Activated T-cell treated with anti-CD3 and anti-CD28 coated beads, Interleukin-2, amount 50 U/mL, for 4 hours (primary cell): Measurements from ENCODE around the gene RFPL4A. TPM values are rescaled to one million over a fixed set of nuclear protein-coding genes. Genes with fewer than 3 reads are reported as not detected.
A peak's percentile ranks its signal among the peaks of the same experiment; 100 is the strongest.
"Not testable (repeated sequence)": the region's sequence is repeated elsewhere in the genome, so short reads cannot be mapped to it uniquely, and the experiment has no call there.

Source experiments
- ATAC-seq, 2 donors: fragments of 200-7000 bp; cut with Tn5 transposase; one replicate each; pipeline ENCODE4 v1.10.0; 2021
- DNase-seq: peaks from one replicate; pipeline ENCODE4 v3.0.0-alpha.2; 2020
- H3K27me3 Mint-ChIP-seq: one replicate; pipeline ENCODE4 v1.8.0; 2021; ENCODE audit warnings: low read depth, mixed read lengths
- H3K36me3 Mint-ChIP-seq: one replicate; pipeline ENCODE4 v1.8.0; 2022; ENCODE audit warnings: mixed read lengths; ENCODE audit not compliant: insufficient read depth
- H3K4me1 Mint-ChIP-seq: one replicate; pipeline ENCODE4 v1.8.0; 2021; ENCODE audit warnings: low read depth, mixed read lengths
- H3K4me3 Mint-ChIP-seq: one replicate; pipeline ENCODE4 v1.8.0; 2021; ENCODE audit warnings: mild to moderate bottlenecking, moderate library complexity, mixed read lengths
- H3K9me3 Mint-ChIP-seq: one replicate; pipeline ENCODE4 v1.8.0; 2021; ENCODE audit warnings: mixed read lengths
- total RNA-seq, 3 donors: library from RNA; stranded (reverse); gene quantifications; one replicate each; pipeline ENCODE4 v1.2.1, GENCODE V29; 2021

Gene RFPL4A
- total RNA-seq, 3 donors from 2014 or later: not detected

GRCh38 chr19:55766466-55766865, 7.6 kb downstream of the RFPL4A start:
- ATAC-seq: no peak
- no peak for DNase-seq
- H3K4me3 Mint-ChIP-seq: no peak overlapping the region
- no peaks in the 10 kb centered on the region for H3K36me3 Mint-ChIP-seq
- H3K4me1 Mint-ChIP-seq: no peaks in the 10 kb centered on the region
- peaks cover 12% of the 10 kb centered on the region for H3K9me3 Mint-ChIP-seq
- H3K27me3 Mint-ChIP-seq: peaks cover 33% of the 10 kb centered on the region

- Mint-ChIP-seq H3K9me3 (peaks cover 12% of the 10 kb centered on the region), H3K27me3 (peaks cover 33% of the 10 kb centered on the region)
- H3K4me1 Mint-ChIP-seq, DNase-seq, ATAC-seq, H3K36me3 Mint-ChIP-seq, H3K4me3 Mint-ChIP-seq: not testable (repeated sequence)
These were observed 9.9 kb downstream of the RFPL4A start, which contains the start of gene RFPL4AL1 for GRCh38 chr19:55768818-55769217. TSS of gene RFPL4AL1 (plus strand) at chr19:55769118. CDS start at chr19:55771805, 2,687 bp downstream.

GRCh38 chr19:55769632-55770031, 10.7 kb downstream of the RFPL4A start:
- not testable (repeated sequence) for H3K36me3 Mint-ChIP-seq, H3K4me1 Mint-ChIP-seq, DNase-seq, ATAC-seq, H3K4me3 Mint-ChIP-seq
- H3K27me3 Mint-ChIP-seq: peaks cover 31% of the 10 kb centered on the region
- peaks cover 12% of the 10 kb centered on the region for H3K9me3 Mint-ChIP-seq

GRCh38 chr19:55777528-55777927, 18.6 kb downstream of the RFPL4A start:
- H3K27me3 Mint-ChIP-seq: peaks cover 43% of the 10 kb centered on the region
- no peaks in the 10 kb centered on the region for H3K4me1 Mint-ChIP-seq
- H3K4me3 Mint-ChIP-seq: no peak overlapping the region
- ATAC-seq (no peak), DNase-seq (no peak)
- H3K9me3 Mint-ChIP-seq: no peaks in the 10 kb centered on the region
- H3K36me3 Mint-ChIP-seq: no peaks in the 10 kb centered on the region

- peaks cover 47% of the 10 kb centered on the region for H3K27me3 Mint-ChIP-seq
- no peak overlapping the region for H3K4me3 Mint-ChIP-seq
- ATAC-seq: no peak
- H3K4me1 Mint-ChIP-seq: no peaks in the 10 kb centered on the region
- DNase-seq: no peak
- no peaks in the 10 kb centered on the region for H3K9me3 Mint-ChIP-seq
- H3K36me3 Mint-ChIP-seq: no peaks in the 10 kb centered on the region
These were observed 19.4 kb downstream of the RFPL4A start for GRCh38 chr19:55778331-55778730.

- no peak overlapping the region for H3K4me3 Mint-ChIP-seq
- no peaks in the 10 kb centered on the region for H3K9me3 Mint-ChIP-seq
- no peaks in the 10 kb centered on the region for H3K36me3 Mint-ChIP-seq
- ATAC-seq: no peak
- peaks cover 44% of the 10 kb centered on the region for H3K27me3 Mint-ChIP-seq
- no peaks in the 10 kb centered on the region for H3K4me1 Mint-ChIP-seq
- no peak for DNase-seq
These were observed 22.2 kb downstream of the RFPL4A start for GRCh38 chr19:55781112-55781511.

GRCh38 chr19:55795021-55795420, 36.1 kb downstream of the RFPL4A start:
- H3K36me3 Mint-ChIP-seq: no peaks in the 10 kb centered on the region
- no peaks in the 10 kb centered on the region for H3K4me1 Mint-ChIP-seq
- peaks cover 9% of the 10 kb centered on the region for H3K27me3 Mint-ChIP-seq
- no peak overlapping the region for H3K4me3 Mint-ChIP-seq
- DNase-seq (no peak), ATAC-seq (no peak)
- H3K9me3 Mint-ChIP-seq: peaks cover 6% of the 10 kb centered on the region

GRCh38 chr19:55801416-55801815, 42.5 kb downstream of the RFPL4A start:
- DNase-seq: no peak
- Mint-ChIP-seq H3K36me3 (no peaks in the 10 kb centered on the region), H3K4me1 (no peaks in the 10 kb centered on the region), H3K9me3 (peaks cover 14% of the 10 kb centered on the region), H3K4me3 (no peak overlapping the region), H3K27me3 (peaks cover 13% of the 10 kb centered on the region)
- no peak for ATAC-seq

- no peak overlapping the region for H3K4me3 Mint-ChIP-seq
- H3K27me3 Mint-ChIP-seq: peaks cover 12% of the 10 kb centered on the region
- H3K9me3 Mint-ChIP-seq: peaks cover 21% of the 10 kb centered on the region
- no peaks in the 10 kb centered on the region for H3K4me1 Mint-ChIP-seq
- no peak for DNase-seq
- no peaks in the 10 kb centered on the region for H3K36me3 Mint-ChIP-seq
- no peak for ATAC-seq
These were observed 43.4 kb downstream of the RFPL4A start for GRCh38 chr19:55802281-55802680.

- ATAC-seq: peak; percentile 54 to 87
- Mint-ChIP-seq H3K9me3 (peaks cover 13% of the 10 kb centered on the region), H3K4me1 (peaks cover 1% of the 10 kb centered on the region), H3K4me3 (no peak overlapping the region), H3K36me3 (no peaks in the 10 kb centered on the region), H3K27me3 (peaks cover 12% of the 10 kb centered on the region)
- no peak for DNase-seq
These were observed 50.6 kb downstream of the RFPL4A start for GRCh38 chr19:55809381-55810058.

GRCh38 chr19:55811340-55811739, 52.4 kb downstream of the RFPL4A start:
- Mint-ChIP-seq H3K4me1 (peaks cover 1% of the 10 kb centered on the region), H3K27me3 (peaks cover 12% of the 10 kb centered on the region), H3K36me3 (no peaks in the 10 kb centered on the region), H3K9me3 (peaks cover 13% of the 10 kb centered on the region), H3K4me3 (no peak overlapping the region)
- ATAC-seq: no peak
- no peak for DNase-seq

GRCh38 chr19:55812449-55812848, 53.6 kb downstream of the RFPL4A start:
- DNase-seq: no peak
- no peak overlapping the region for H3K4me3 Mint-ChIP-seq
- H3K27me3 Mint-ChIP-seq: peaks cover 14% of the 10 kb centered on the region

More at GRCh38 chr19:55812449-55812848, 53.6 kb downstream of the RFPL4A start:
- H3K9me3 Mint-ChIP-seq: peaks cover 4% of the 10 kb centered on the region
- no peaks in the 10 kb centered on the region for H3K36me3 Mint-ChIP-seq
- H3K4me1 Mint-ChIP-seq: peaks cover 1% of the 10 kb centered on the region
- ATAC-seq: no peak

Other genes with a start within 250 kb of the RFPL4A start
- not detected for gene SBK2, start 222.0 kb upstream of the RFPL4A start, total RNA-seq
- not detected for gene SBK3, start 213.6 kb upstream of the RFPL4A start, total RNA-seq
- gene ZNF579, start 178.2 kb upstream of the RFPL4A start, total RNA-seq: 10 to 100 TPM; 10.1 to 12.2 (median 11.0) TPM
- gene FIZ1, start 159.6 kb upstream of the RFPL4A start, total RNA-seq: 10 to 100 TPM; 31.4 to 35.5 (median 34.4) TPM
- 10 to 100 TPM; 12.5 to 12.6 (median 12.6) TPM for gene ZNF524, start 158.8 kb upstream of the RFPL4A start, total RNA-seq
- 10 to 100 TPM; 14.5 to 15.9 (median 15.4) TPM for gene ZNF865, start 153.4 kb upstream of the RFPL4A start, total RNA-seq
- gene ZNF784, start 134.5 kb upstream of the RFPL4A start, total RNA-seq: 1 to 10 TPM; 3.3 to 3.4 (median 3.4) TPM
- gene ZNF580, start 118.1 kb upstream of the RFPL4A start, total RNA-seq: 10 to 100 TPM; 27.1 to 31.5 (median 28.5) TPM
- 10 to 100 TPM; 46.2 to 54.1 (median 52.7) TPM for gene ZNF581, start 115.4 kb upstream of the RFPL4A start, total RNA-seq
- 1 to 10 TPM; 3.9 to 7.8 (median 4.8) TPM for gene CCDC106, start 110.9 kb upstream of the RFPL4A start, total RNA-seq
- 100 to 1,000 TPM; 467 to 532 (median 476) TPM for gene U2AF2, start 104.1 kb upstream of the RFPL4A start, total RNA-seq
- 10 to 100 TPM; 55.0 to 61.4 (median 55.2) TPM for gene EPN1, start 83.9 kb upstream of the RFPL4A start, total RNA-seq
- not detected for gene NLRP9, start 20.7 kb upstream of the RFPL4A start, total RNA-seq
- not detected for gene RFPL4AL1, start 10.0 kb downstream of the RFPL4A start, total RNA-seq
- under 1 TPM; 0.14 to 0.18 (median 0.18) TPM for gene NLRP11, start 72.9 kb downstream of the RFPL4A start, total RNA-seq
- not detected for gene NLRP4, start 77.4 kb downstream of the RFPL4A start, total RNA-seq
- gene NLRP13, start 173.2 kb downstream of the RFPL4A start, total RNA-seq: not detected
- not detected for gene NLRP8, start 188.7 kb downstream of the RFPL4A start, total RNA-seq
- gene NLRP5, start 227.7 kb downstream of the RFPL4A start, total RNA-seq: not detected